NT2/D1 (cell line): ENCODE measurements around the gene CCDC85C.

Experiments used
- SUZ12 ChIP-seq: IDR thresholded peaks from 2 replicates; pipeline ENCODE4 v1.6.1; 2011; ENCODE audit not compliant: insufficient read length, insufficient read depth; ENCODE audit errors: extremely low read depth
- YY1 ChIP-seq: IDR thresholded peaks from 2 replicates; pipeline ENCODE4 v1.6.1; 2011; ENCODE audit not compliant: insufficient read length, insufficient read depth
- ZNF274 ChIP-seq: IDR thresholded peaks from 2 replicates; pipeline ENCODE4 v1.6.1; 2011; ENCODE audit warnings: mild to moderate bottlenecking, low read depth, low read length

- TF ChIP-seq YY1 = no peak
- TF ChIP-seq SUZ12 = no peak
- no peak for TF ChIP-seq ZNF274
Observed at GRCh38 chr14:99508896-99509629, 94.9 kb downstream of the CCDC85C start.
